ENCODE measurements around the gene KDM5C.
"Not testable (repeated sequence)": the region's sequence is repeated elsewhere in the genome, so short reads cannot be mapped to it uniquely, and the experiment has no call there.

KDM5C gene

GRCh38 chrX:53190363-53190960 is 34.5 kb downstream of the KDM5C start:
- DNase-seq (ENCODE audit: low spot score), result no peak

GRCh38 chrX:53188763-53189162 is 36.2 kb downstream of the KDM5C start:
- no peak for DNase-seq (ENCODE audit: low spot score)

- DNase-seq (ENCODE audit: low spot score), result no peak
Measured at GRCh38 chrX:53186351-53186750, 38.7 kb downstream of the KDM5C start.

- peak; percentile 57 for DNase-seq (ENCODE audit: low spot score)
Measured at GRCh38 chrX:53184836-53185235, 40.2 kb downstream of the KDM5C start.

- no peak for DNase-seq (ENCODE audit: low spot score)
Measured at GRCh38 chrX:53171356-53171755, 53.7 kb downstream of the KDM5C start.

- no peak for DNase-seq (ENCODE audit: low spot score)
Measured at GRCh38 chrX:53166103-53166502, 58.9 kb downstream of the KDM5C start.

GRCh38 chrX:53164566-53164965 is 60.4 kb downstream of the KDM5C start:
- not testable (repeated sequence) for DNase-seq (ENCODE audit: low spot score)

- DNase-seq (ENCODE audit: low spot score), result no peak
Measured at GRCh38 chrX:53163436-53163835, 61.6 kb downstream of the KDM5C start.

GRCh38 chrX:53160297-53160983 is 64.6 kb downstream of the KDM5C start:
- DNase-seq (ENCODE audit: low spot score), result no peak

- no peak for DNase-seq (ENCODE audit: low spot score)
Measured at GRCh38 chrX:53159184-53159583, 65.8 kb downstream of the KDM5C start.

GRCh38 chrX:53156207-53156596 is 68.8 kb downstream of the KDM5C start:
- DNase-seq (ENCODE audit: low spot score), result no peak

GRCh38 chrX:53155512-53156206 is 69.3 kb downstream of the KDM5C start:
- no peak for DNase-seq (ENCODE audit: low spot score)

- DNase-seq (ENCODE audit: low spot score), result no peak
Measured at GRCh38 chrX:53153581-53153980, 71.4 kb downstream of the KDM5C start.
